DOHH2 (cell line): ENCODE data around the gene TUBA4B.

Source experiments
- H3F3A ChIP-seq: fragments of 200-600 bp; sonication (generic), shearing (Covaris generic); 2 replicates; pipeline ENCODE4 v1.6.0; 2016; ENCODE audit warnings: antibody characterized with exemption, mild to moderate bottlenecking; ENCODE audit not compliant: control insufficient read depth, insufficient read depth
- H3K27ac ChIP-seq: fragments of 200-600 bp; sonication (generic); 2 replicates; pipeline ENCODE4 v1.5.1; 2014; ENCODE audit warnings: low read depth, mild to moderate bottlenecking, low read length, moderate library complexity
- H3K27me3 ChIP-seq: fragments of 200-600 bp; sonication (generic); 2 replicates; pipeline ENCODE4 v1.6.1; 2014; ENCODE audit warnings: mild to moderate bottlenecking, low read length, mixed read lengths; ENCODE audit not compliant: control insufficient read depth
- H3K36me3 ChIP-seq: fragments of 200-600 bp; sonication (generic); 2 replicates; pipeline ENCODE4 v1.6.1; 2014; ENCODE audit warnings: mild to moderate bottlenecking, low read length, moderate library complexity, mixed read lengths; ENCODE audit not compliant: control insufficient read depth
- H3K4me1 ChIP-seq: fragments of 200-600 bp; sonication (generic); 2 replicates; pipeline ENCODE4 v1.6.1; 2014; ENCODE audit warnings: mild to moderate bottlenecking, low read length, mixed read lengths; ENCODE audit not compliant: control insufficient read depth
- H3K4me2 ChIP-seq: fragments of 200-600 bp; sonication (generic); 2 replicates; pipeline ENCODE4 v1.6.0; 2014; ENCODE audit warnings: mild to moderate bottlenecking, low read length, moderate library complexity
- H3K4me3 ChIP-seq: fragments of 200-600 bp; sonication (generic); 2 replicates; pipeline ENCODE4 v1.5.1; 2014; ENCODE audit warnings: mild to moderate bottlenecking, low read length, mixed read lengths
- H3K79me2 ChIP-seq: fragments of 200-600 bp; sonication (generic); 2 replicates; pipeline ENCODE4 v1.6.1; 2014; ENCODE audit warnings: mild to moderate bottlenecking, low read length, mixed read lengths; ENCODE audit not compliant: control insufficient read depth
- H3K9me2 ChIP-seq: fragments of 200-600 bp; sonication (generic); replicated peaks from 2 replicates; pipeline ENCODE4 v1.6.1; 2014; ENCODE audit warnings: mild to moderate bottlenecking, low read length, mixed read lengths; ENCODE audit not compliant: control insufficient read depth
- H3K9me3 ChIP-seq: fragments of 200-600 bp; sonication (generic); 2 replicates; pipeline ENCODE4 v1.6.1; 2014; ENCODE audit warnings: antibody characterized with exemption, low read length, mixed read lengths; ENCODE audit not compliant: control insufficient read depth, insufficient read depth
- H4K20me1 ChIP-seq: fragments of 200-600 bp; sonication (generic); 2 replicates; pipeline ENCODE4 v1.6.0; 2014; ENCODE audit warnings: low read depth, mild to moderate bottlenecking, antibody characterized with exemption, low read length, moderate library complexity; ENCODE audit not compliant: control insufficient read depth, insufficient read depth
- CTCF ChIP-seq: fragments of 200-600 bp; sonication (generic); IDR thresholded peaks from one replicate; pipeline ENCODE4 v1.5.1; 2014; ENCODE audit warnings: antibody characterized with exemption, mild to moderate bottlenecking, low read depth, low read length; ENCODE audit not compliant: poor library complexity, severe bottlenecking
- EZH2phosphoT487 ChIP-seq: fragments of 200-600 bp; sonication (generic); IDR thresholded peaks from 2 replicates; pipeline ENCODE4 v1.6.1; 2017; ENCODE audit warnings: borderline replicate concordance, mild to moderate bottlenecking, antibody characterized with exemption, low read length, moderate library complexity, mixed read lengths

TUBA4B gene

GRCh38 chr2:219279151-219279915 is 26.3 kb downstream of the TUBA4B start, which contains the start of gene DNAJB2:
TSS of gene DNAJB2 (plus strand) at chr2:219279366. CDS start at chr2:219279834, 468 bp downstream.
- no peaks in the 10 kb centered on the region for H3K9me2 ChIP-seq
- peaks cover 30% of the 10 kb centered on the region for H3K36me3 ChIP-seq
- peak within 1 kb of the TSS; percentile 89 for H3K27ac ChIP-seq
- H3K4me1 ChIP-seq, result peaks cover 35% of the 10 kb centered on the region
- peaks cover 9% of the 10 kb centered on the region for H3F3A ChIP-seq
- no peaks in the 10 kb centered on the region for H4K20me1 ChIP-seq
- H3K27me3 ChIP-seq, result no peaks in the 10 kb centered on the region
- peak within 1 kb of the TSS; percentile 96 for H3K4me2 ChIP-seq
- TF ChIP-seq CTCF (no peak), EZH2phosphoT487 (no peak)
- H3K9me3 ChIP-seq, result no peaks in the 10 kb centered on the region
- peak within 1 kb of the TSS; percentile 76 for H3K4me3 ChIP-seq
- 0 out of 2 replicates have a peak, but pooled peaks cover 3% of the 10 kb centered on the region for H3K79me2 ChIP-seq

GRCh38 chr2:219279916-219280516 is 27.0 kb downstream of the TUBA4B start:
- Histone ChIP-seq H3K27me3 (no peaks in the 10 kb centered on the region), H3K9me3 (no peaks in the 10 kb centered on the region), H4K20me1 (no peaks in the 10 kb centered on the region), H3K9me2 (no peaks in the 10 kb centered on the region), H3F3A (peaks cover 9% of the 10 kb centered on the region), H3K4me2 (peak overlapping the region; percentile 96), H3K4me1 (peaks cover 35% of the 10 kb centered on the region), H3K4me3 (peak overlapping the region; percentile 76), H3K79me2 (0 out of 2 replicates have a peak, but pooled peaks cover 3% of the 10 kb centered on the region), H3K27ac (peak overlapping the region; percentile 89), H3K36me3 (peaks cover 33% of the 10 kb centered on the region)
- TF ChIP-seq EZH2phosphoT487 (no peak), CTCF (peak; percentile 60)

DNA sequence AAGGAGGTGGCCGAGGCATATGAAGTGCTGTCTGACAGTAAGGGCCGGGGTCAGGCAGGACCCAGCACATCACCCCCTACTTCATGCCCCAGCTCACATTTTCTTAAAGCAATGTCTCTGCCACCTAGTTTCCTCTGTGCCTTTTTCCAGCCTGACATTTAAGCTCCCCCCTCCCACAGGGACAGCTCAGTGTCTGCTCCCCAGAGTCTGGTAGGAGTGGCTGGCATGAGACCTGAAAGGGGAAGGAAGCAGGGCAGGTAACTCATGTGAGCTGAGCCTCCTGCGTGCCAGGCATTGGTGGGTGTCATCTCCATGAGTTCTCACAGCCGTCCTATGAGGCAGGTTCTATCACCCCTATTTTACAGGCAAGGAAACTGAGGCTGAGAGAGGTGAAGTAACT is 27.6 kb downstream of the TUBA4B start:
- 0 out of 2 replicates have a peak, but pooled peaks cover 3% of the 10 kb centered on the region for H3K79me2 ChIP-seq
- no peaks in the 10 kb centered on the region for H3K9me2 ChIP-seq
- H4K20me1 ChIP-seq, result no peaks in the 10 kb centered on the region
- peaks cover 33% of the 10 kb centered on the region for H3K36me3 ChIP-seq
- H3K4me1 ChIP-seq, result peaks cover 35% of the 10 kb centered on the region
- H3K9me3 ChIP-seq, result no peaks in the 10 kb centered on the region
- H3K4me3 ChIP-seq, result no peak overlapping the region
- H3K27me3 ChIP-seq, result no peaks in the 10 kb centered on the region
- H3K4me2 ChIP-seq, result peak overlapping the region; percentile 96
- H3K27ac ChIP-seq, result no peak overlapping the region
- TF ChIP-seq CTCF (no peak), EZH2phosphoT487 (no peak)
- peaks cover 9% of the 10 kb centered on the region for H3F3A ChIP-seq
